Measurements from ENCODE around the gene SCYGR8.

SCYGR8 gene

GRCh38 chr2:227761740-227762476 lies 16.2 kb downstream of the SCYGR8 start:
- ATAC-seq (no peak), DNase-seq (no peak)

GRCh38 chr2:227765788-227766372 lies 20.2 kb downstream of the SCYGR8 start:
- no peak for ATAC-seq
- no peak for DNase-seq

GRCh38 chr2:227766373-227766883 lies 20.7 kb downstream of the SCYGR8 start:
- peak; percentile 91 for ATAC-seq
- peak; percentile 73 for DNase-seq

- no peak for ATAC-seq
- no peak for DNase-seq
These were observed 22.1 kb downstream of the SCYGR8 start for GRCh38 chr2:227767830-227768229.

- no peak for ATAC-seq
- no peak for DNase-seq
These were observed 26.5 kb downstream of the SCYGR8 start for GRCh38 chr2:227772197-227772661.

GRCh38 chr2:227772932-227773331 lies 27.2 kb downstream of the SCYGR8 start:
- ATAC-seq (no peak), DNase-seq (no peak)

GRCh38 chr2:227774011-227774624 lies 28.4 kb downstream of the SCYGR8 start:
- DNase-seq (no peak), ATAC-seq (no peak)

GRCh38 chr2:227774895-227775842 lies 29.5 kb downstream of the SCYGR8 start:
- no peak for DNase-seq
- ATAC-seq, result peak; percentile 70

- ATAC-seq (no peak), DNase-seq (no peak)
These were observed 35.4 kb downstream of the SCYGR8 start for GRCh38 chr2:227780981-227781615.

GRCh38 chr2:227781841-227782240 lies 36.1 kb downstream of the SCYGR8 start:
- ATAC-seq, result no peak

GRCh38 chr2:227782804-227783203 lies 37.1 kb downstream of the SCYGR8 start:
- ATAC-seq (no peak), DNase-seq (no peak)

More at GRCh38 chr2:227781841-227782240, 36.1 kb downstream of the SCYGR8 start:
- no peak for DNase-seq

GRCh38 chr2:227783404-227784138 lies 37.9 kb downstream of the SCYGR8 start:
- ATAC-seq, result peak; percentile 80
- no peak for DNase-seq

- ATAC-seq, result no peak
- DNase-seq, result no peak
These were observed 39.6 kb downstream of the SCYGR8 start for GRCh38 chr2:227785293-227785692.

GRCh38 chr2:227788561-227789018 lies 42.9 kb downstream of the SCYGR8 start:
- ATAC-seq (no peak), DNase-seq (no peak)

GRCh38 chr2:227789803-227790202 lies 44.1 kb downstream of the SCYGR8 start:
- ATAC-seq (no peak), DNase-seq (no peak)

- DNase-seq (no peak), ATAC-seq (no peak)
These were observed 47.5 kb downstream of the SCYGR8 start for GRCh38 chr2:227793148-227793712.

Data from stimulated activated naive CD8-positive, alpha-beta T cell treated with anti-CD3 and anti-CD28 coated beads, Interleukin-15, Interleukin-2, amounts not matched to agents 100 U/mL and 50 U/mL, for 24 hours (primary cell).